Measurements from ENCODE around the gene SEH1L. TPM values are rescaled to one million over a fixed set of nuclear protein-coding genes. Genes with fewer than 3 reads are reported as not detected.
"Not testable (repeated sequence)": the region's sequence is repeated elsewhere in the genome, so short reads cannot be mapped to it uniquely, and the experiment has no call there.

The SEH1L gene
- total RNA-seq, 6 experiments from 2014 or later, result 54.8 to 61.8 (median 58.0) TPM

DNA sequence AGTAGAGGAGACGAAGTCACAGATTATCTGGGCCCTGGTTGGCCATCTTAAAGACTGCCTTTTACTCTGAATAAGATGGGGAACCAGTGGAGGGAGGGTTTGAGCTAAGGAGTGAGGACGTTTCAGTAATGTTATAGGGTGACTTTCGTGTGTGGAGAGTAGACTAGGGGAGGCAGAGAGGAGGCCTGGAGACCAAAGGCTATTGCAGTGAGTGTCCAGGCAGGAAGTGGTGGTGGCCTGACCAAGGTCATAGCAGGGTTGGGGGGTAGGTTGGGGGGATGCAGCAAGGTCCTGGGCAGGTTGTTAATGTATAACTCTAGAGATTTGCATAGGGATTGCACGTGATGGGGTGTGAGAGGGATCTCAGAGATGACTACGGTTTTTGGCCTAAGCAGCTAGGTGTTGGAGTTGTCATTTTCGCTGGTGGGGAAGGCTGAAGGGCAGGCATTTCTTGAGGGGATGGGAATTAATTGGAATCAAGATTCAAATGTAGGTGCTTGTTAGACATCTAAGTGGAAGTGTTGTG lies 48.2 kb downstream of the SEH1L start:
- DNase-seq, result no peak
- no peak overlapping the region for H3K4me3 Mint-ChIP-seq
- TF ChIP-seq, protein P1, sequence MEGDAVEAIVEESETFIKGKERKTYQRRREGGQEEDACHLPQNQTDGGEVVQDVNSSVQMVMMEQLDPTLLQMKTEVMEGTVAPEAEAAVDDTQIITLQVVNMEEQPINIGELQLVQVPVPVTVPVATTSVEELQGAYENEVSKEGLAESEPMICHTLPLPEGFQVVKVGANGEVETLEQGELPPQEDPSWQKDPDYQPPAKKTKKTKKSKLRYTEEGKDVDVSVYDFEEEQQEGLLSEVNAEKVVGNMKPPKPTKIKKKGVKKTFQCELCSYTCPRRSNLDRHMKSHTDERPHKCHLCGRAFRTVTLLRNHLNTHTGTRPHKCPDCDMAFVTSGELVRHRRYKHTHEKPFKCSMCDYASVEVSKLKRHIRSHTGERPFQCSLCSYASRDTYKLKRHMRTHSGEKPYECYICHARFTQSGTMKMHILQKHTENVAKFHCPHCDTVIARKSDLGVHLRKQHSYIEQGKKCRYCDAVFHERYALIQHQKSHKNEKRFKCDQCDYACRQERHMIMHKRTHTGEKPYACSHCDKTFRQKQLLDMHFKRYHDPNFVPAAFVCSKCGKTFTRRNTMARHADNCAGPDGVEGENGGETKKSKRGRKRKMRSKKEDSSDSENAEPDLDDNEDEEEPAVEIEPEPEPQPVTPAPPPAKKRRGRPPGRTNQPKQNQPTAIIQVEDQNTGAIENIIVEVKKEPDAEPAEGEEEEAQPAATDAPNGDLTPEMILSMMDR (IDR thresholded peaks at IDR 0.05), result no peak
- H3K4me1 Mint-ChIP-seq (ENCODE audit: low read depth), result peaks cover 6% of the 10 kb centered on the region; the same call in 1 of the 2 replicates
- no peak overlapping the region for H3K27ac Mint-ChIP-seq
- peaks cover 2% of the 10 kb centered on the region for H3K27me3 Mint-ChIP-seq (ENCODE audit: insufficient read depth)
- H3K9me3 Mint-ChIP-seq, result no peaks in the 10 kb centered on the region
- H3K36me3 Mint-ChIP-seq (ENCODE audit: low read depth), result 0 out of 2 replicates have a peak, but pooled peaks cover 5% of the 10 kb centered on the region

DNA sequence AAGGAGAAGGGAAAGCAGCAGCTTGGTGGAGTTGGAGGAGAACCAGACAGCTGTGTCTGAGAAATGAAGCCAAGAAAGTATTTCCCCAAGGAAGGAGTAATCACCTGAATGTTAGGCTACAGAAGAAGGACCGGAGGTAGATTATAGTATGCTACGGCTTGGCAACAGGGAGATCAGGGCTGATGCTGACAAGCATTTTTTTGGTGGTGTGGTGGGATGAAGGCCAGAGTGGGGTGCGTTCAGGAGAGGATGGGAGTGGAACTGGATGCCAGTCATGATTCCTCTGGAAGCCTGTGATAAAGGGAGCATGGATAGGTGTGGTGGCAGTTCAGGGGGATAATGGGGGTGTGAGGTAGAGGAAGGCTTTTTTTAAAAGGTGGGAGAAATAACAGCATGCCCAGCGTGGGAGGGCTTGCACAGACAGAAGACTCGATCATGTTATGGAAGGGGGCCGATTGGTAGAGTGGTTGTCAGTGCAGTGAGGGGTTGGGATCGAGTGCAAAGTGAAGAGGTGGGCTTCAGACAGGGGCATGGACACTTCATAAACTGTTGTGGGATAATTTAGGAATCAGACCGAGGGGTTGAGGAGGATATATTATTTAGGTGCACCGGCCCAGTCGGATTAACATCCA lies 49.0 kb downstream of the SEH1L start:
- peaks cover 6% of the 10 kb centered on the region; the same call in 1 of the 2 replicates for H3K4me1 Mint-ChIP-seq (ENCODE audit: low read depth)
- H3K9me3 Mint-ChIP-seq, result no peaks in the 10 kb centered on the region
- no peak overlapping the region for H3K27ac Mint-ChIP-seq
- no peak for DNase-seq
- H3K36me3 Mint-ChIP-seq (ENCODE audit: low read depth), result 0 out of 2 replicates have a peak, but pooled peaks cover 2% of the 10 kb centered on the region
- TF ChIP-seq, protein P1 (IDR thresholded peaks at IDR 0.05), result no peak
- H3K4me3 Mint-ChIP-seq, result no peak overlapping the region
- H3K27me3 Mint-ChIP-seq (ENCODE audit: insufficient read depth), result no peaks in the 10 kb centered on the region

DNA sequence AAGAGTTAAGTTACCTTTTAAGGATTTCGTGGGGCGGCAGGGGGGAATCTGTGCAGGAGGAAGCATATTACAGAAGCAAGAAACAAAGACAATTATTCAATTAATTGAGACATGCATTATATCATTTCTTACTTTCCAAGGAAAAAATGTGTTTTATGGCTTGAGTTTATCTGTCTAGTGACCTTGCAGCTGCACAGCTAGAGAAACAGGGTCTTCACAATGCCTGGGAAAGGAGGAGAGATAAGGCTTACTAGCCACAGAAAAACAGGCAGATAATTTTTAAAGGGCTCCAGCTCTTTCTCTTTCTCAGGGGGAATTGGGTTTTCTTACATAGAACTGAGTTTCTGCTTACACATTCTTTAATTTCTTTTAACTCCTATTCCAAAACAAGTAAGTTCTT lies 49.5 kb downstream of the SEH1L start:
- not testable (repeated sequence) for H3K9me3 Mint-ChIP-seq; H3K4me1 Mint-ChIP-seq (ENCODE audit: low read depth); H3K36me3 Mint-ChIP-seq (ENCODE audit: low read depth); DNase-seq; H3K27me3 Mint-ChIP-seq (ENCODE audit: insufficient read depth); H3K27ac Mint-ChIP-seq; H3K4me3 Mint-ChIP-seq

DNA sequence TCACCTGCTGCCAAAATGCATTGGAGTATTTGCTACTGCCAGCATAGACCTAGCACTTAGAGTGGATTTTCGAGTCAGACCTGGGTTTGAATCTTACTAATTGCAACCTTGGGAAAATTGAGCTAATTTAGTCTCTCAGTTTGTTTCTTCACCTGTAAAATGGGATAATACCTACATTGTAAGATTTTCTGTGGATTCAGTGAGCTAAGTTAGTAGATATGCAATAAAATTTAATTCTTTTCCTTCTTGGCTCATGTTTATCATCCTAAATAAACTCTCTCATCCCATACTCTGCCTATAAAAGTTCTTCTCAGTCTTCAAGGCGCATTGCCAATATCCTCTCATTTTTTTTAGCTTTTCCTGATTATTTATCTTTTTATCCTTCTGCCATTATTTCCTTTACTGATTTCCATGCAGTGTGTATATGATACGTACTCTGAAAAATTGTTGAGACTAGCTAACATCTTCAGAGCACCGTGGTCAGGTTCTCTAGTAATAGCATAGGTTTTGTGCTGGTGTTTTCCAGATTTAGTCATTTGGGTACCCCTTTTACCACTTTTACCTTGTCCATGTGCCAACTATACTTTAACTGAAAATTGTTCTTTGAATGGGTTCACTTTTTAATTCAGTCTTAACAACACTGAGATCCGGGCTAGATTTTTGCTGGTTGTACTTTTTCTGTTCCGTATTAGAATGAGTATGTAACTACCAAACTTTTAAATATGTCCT lies 50.7 kb downstream of the SEH1L start:
- TF ChIP-seq, protein P1 (IDR thresholded peaks at IDR 0.05), result no peak
- Mint-ChIP-seq H3K36me3 (ENCODE audit: low read depth) (no peaks in the 10 kb centered on the region), H3K9me3 (no peaks in the 10 kb centered on the region), H3K27me3 (ENCODE audit: insufficient read depth) (no peaks in the 10 kb centered on the region), H3K27ac (no peak overlapping the region), H3K4me1 (ENCODE audit: low read depth) (0 out of 2 replicates have a peak, but pooled peaks cover 6% of the 10 kb centered on the region), H3K4me3 (no peak overlapping the region)
- DNase-seq, result no peak

DNA sequence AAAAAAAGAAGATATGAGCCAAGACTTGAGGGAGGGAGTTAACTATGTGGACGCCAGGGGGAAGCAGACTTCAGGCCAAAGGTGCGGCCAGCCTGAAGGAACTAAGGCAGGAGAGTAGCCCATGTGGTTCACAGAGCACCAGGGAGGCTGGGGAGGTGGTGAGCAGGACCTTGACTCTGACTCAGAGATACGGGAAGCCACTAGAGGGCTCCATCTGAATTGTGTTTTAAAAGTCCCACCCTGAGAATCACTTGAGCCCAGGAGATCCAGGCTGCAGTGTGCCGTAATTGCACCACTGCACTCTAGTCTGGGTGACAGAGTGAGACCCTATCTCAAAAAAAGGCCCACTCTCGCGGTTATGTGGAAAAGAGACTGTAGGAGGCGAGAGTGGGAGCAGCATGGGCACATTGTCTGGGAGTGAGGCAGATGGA lies 55.7 kb downstream of the SEH1L start:
- no peak overlapping the region for H3K4me3 Mint-ChIP-seq
- H3K4me1 Mint-ChIP-seq (ENCODE audit: low read depth), result peaks cover 18% of the 10 kb centered on the region
- H3K36me3 Mint-ChIP-seq (ENCODE audit: low read depth), result peaks cover 7% of the 10 kb centered on the region; the same call in 1 of the 2 replicates
- TF ChIP-seq, protein P1 (IDR thresholded peaks at IDR 0.05), result peak; percentile 80
- H3K9me3 Mint-ChIP-seq, result no peaks in the 10 kb centered on the region
- H3K27ac Mint-ChIP-seq, result no peak overlapping the region
- peak; percentile 82 for DNase-seq
- H3K27me3 Mint-ChIP-seq (ENCODE audit: insufficient read depth), result peaks cover 2% of the 10 kb centered on the region; the same call in 1 of the 2 replicates

DNA sequence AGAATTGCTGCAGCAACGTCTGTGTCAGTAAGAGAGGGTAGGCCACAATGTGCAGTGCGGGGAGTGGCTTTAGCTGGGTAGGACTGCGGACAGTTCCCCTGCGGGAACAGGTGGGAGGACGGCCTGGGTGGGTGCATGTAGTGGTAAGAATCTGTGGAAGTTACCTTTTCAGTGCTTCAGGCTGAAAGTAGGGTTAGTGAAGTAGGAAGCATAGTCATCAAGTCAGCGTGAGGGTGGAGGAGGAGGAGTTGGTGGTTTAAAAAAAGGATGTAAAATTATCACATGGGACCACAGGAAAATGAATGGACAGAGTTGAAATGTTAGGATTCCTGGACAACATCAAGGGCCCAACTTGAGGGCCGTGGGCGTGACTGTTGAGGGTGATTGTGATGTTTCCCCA lies 56.6 kb downstream of the SEH1L start:
- no peak for DNase-seq
- peaks cover 14% of the 10 kb centered on the region for H3K4me1 Mint-ChIP-seq (ENCODE audit: low read depth)
- no peak overlapping the region for H3K27ac Mint-ChIP-seq
- peaks cover 2% of the 10 kb centered on the region; the same call in 1 of the 2 replicates for H3K27me3 Mint-ChIP-seq (ENCODE audit: insufficient read depth)
- H3K36me3 Mint-ChIP-seq (ENCODE audit: low read depth), result peaks cover 13% of the 10 kb centered on the region; the same call in 1 of the 2 replicates
- TF ChIP-seq, protein P1 (IDR thresholded peaks at IDR 0.05), result no peak
- H3K9me3 Mint-ChIP-seq, result no peaks in the 10 kb centered on the region
- H3K4me3 Mint-ChIP-seq, result no peak overlapping the region

Data from HFFc6 (cell line).